ENCODE data around the gene DDX47. TPM values are rescaled to one million over a fixed set of nuclear protein-coding genes. Genes with fewer than 3 reads are reported as not detected.

The DDX47 gene
- total RNA-seq, 1 donor from 2014 or later = 133 TPM

DNA sequence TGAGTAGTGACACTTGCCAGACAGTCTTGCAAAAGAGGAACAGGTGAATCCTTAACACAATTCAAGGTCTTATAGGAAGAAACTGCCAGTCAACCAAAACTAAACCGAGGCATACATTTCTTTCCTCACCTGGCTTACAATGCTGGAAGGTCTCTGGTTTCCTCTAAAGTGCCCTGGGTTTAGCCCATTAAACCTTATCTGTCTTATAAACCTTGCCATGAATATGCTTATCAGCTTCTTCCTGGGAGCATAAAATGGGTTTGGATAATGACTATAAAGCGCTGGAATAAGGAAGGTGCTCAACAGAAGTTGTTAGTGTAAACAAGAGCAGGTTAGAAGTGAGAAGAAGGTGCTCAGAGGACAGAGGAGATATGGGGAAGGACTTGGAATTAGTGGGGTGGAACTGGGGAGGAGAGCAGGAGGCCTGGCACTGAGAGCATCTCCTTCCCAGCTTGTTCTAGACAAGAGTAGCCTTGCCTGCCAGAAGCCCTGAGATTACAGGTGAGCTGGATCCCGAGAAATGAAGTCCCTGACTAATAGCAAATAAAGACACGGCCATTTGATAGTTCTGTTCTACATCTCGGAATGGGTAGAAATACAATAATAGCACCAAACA is 64.1 kb downstream of the DDX47 start:
- intact Hi-C loops (cut with micrococcal nuclease) = no loop called here
- H3K4me1 Mint-ChIP-seq = peaks cover 13% of the 10 kb centered on the region
- peaks cover 1% of the 10 kb centered on the region for H3K36me3 Mint-ChIP-seq (ENCODE audit: low read depth)
- no peak for DNase-seq
- H3K9me3 Mint-ChIP-seq = no peaks in the 10 kb centered on the region
- no peaks in the 10 kb centered on the region for H3K27me3 Mint-ChIP-seq
- no peak overlapping the region for H3K4me3 Mint-ChIP-seq
- H3K27ac Mint-ChIP-seq = no peak overlapping the region

- Mint-ChIP-seq H3K9me3 (no peaks in the 10 kb centered on the region), H3K4me1 (peaks cover 13% of the 10 kb centered on the region), H3K36me3 (ENCODE audit: low read depth) (peaks cover 1% of the 10 kb centered on the region), H3K27me3 (no peaks in the 10 kb centered on the region), H3K27ac (no peak overlapping the region), H3K4me3 (no peak overlapping the region)
- intact Hi-C loops (cut with micrococcal nuclease) = no loop called here
- no peak for DNase-seq
Observed at GRCh38 chr12:12877781-12878455, 64.8 kb downstream of the DDX47 start.

Other genes with a start within 250 kb of the DDX47 start
- gene CREBL2, start 201.5 kb upstream of the DDX47 start, total RNA-seq = 17.3 TPM in 2 replicates
- gene GPR19, start 117.2 kb upstream of the DDX47 start, total RNA-seq = 9.4 and 12.1 TPM in 2 replicates
- 47.4 and 48.5 TPM in 2 replicates for gene CDKN1B, start 96.0 kb upstream of the DDX47 start, total RNA-seq
- gene APOLD1, start 27.7 kb upstream of the DDX47 start, total RNA-seq = 4.1 and 5.2 TPM in 2 replicates
- gene GPRC5A, start 78.2 kb downstream of the DDX47 start, total RNA-seq = not detected in 2 replicates
- not detected in 2 replicates for gene GPRC5D, start 138.8 kb downstream of the DDX47 start, total RNA-seq
- gene HEBP1, start 186.9 kb downstream of the DDX47 start, total RNA-seq = 12.0 and 13.8 TPM in 2 replicates
- gene FAM234B, start 231.0 kb downstream of the DDX47 start, total RNA-seq = 8.6 and 9.0 TPM in 2 replicates